ENCODE measurements around the gene CCNY.

CCNY gene

GRCh38 chr10:35600193-35600592 is 263.9 kb downstream of the CCNY start:
- no peak for DNase-seq

- no peak for DNase-seq
Observed at GRCh38 chr10:35605191-35605590, 268.9 kb downstream of the CCNY start, which contains the start of gene GJD4. Gene GJD4, plus strand, starts transcription at chr10:35605341. Its CDS starts 227 bp downstream, at chr10:35605568.

GRCh38 chr10:35606430-35606829 is 270.1 kb downstream of the CCNY start:
- DNase-seq = peak; percentile 9

GRCh38 chr10:35607475-35608327 is 271.4 kb downstream of the CCNY start:
- peak; percentile 56 for DNase-seq

- DNase-seq = peak; percentile 10
Observed at GRCh38 chr10:35608328-35608672, 272.0 kb downstream of the CCNY start.

- no peak for DNase-seq
Observed at GRCh38 chr10:35611750-35612149, 275.4 kb downstream of the CCNY start.

DNA sequence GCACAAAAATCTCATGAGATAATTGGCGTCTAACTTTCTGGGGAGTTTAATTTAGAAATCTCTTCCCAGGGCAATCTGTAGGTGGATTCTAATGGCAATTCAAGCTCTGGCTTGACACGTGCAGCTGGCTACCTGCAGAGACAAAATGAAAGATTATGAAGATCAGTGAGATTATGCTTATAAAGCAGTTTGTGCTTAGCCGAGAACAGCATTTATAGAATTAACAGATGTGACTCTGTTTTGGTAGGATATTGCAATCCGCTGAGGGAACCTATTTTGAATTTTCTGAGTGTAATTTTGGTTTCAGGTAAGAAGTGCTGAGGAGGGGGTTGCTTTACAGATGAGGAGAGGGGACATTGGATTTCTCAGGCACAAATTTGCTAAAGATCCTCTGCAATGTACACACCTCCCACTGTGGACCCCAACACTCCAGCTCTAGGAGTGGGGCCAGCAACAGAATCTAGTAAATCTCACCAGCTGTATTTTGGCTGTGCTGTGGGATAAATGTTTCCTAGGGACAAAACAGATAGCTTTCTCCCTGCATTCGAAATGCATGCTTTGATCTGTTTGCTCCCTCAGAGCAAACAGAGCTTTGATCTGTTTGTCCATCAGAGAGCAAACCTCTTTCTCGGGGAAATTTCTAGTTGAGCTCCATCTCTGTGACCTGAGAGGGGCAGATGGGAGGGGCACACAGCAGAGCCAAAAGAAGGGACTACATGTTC is 276.2 kb downstream of the CCNY start:
- DNase-seq = no peak

GRCh38 chr10:35613107-35613440 is 276.8 kb downstream of the CCNY start:
- DNase-seq = no peak

GRCh38 chr10:35613597-35614226 is 277.4 kb downstream of the CCNY start:
- peak; percentile 40 for DNase-seq

DNA sequence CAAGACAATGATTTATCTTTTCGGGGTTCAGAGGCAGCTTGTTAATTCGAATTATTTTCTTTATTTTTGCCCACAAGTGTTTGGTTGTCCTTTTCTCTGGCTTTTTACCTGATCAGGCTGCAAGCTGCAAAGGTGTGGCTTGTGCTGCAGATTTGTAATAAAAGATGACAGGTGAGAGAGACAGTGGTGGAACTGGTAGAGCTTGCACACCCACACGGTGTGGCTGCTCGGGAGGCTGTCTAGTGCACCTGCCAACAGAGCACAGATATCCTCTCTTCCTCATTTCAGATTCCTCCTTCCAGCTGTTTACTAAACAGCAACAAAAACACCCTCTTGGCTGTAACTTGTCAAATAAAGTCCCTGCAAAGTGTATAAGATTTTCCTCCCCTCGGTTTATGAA is 278.0 kb downstream of the CCNY start:
- no peak for DNase-seq
